GM21528 (cell line): ENCODE data around the gene DNAH5.
"Not testable (repeated sequence)": the region's sequence is repeated elsewhere in the genome, so short reads cannot be mapped to it uniquely, and the experiment has no call there.

ENCODE experiments used
- ATAC-seq: cut with Tn5 transposase; IDR thresholded peaks from one replicate; pipeline ENCODE4 v1.9.1; 2021; ENCODE audit warnings: mild to moderate bottlenecking, moderate library complexity; ENCODE audit not compliant: unreplicated experiment, low FRiP score

The DNAH5 gene

GRCh38 chr5:13860146-13860545 is 84.3 kb downstream of the DNAH5 start:
- no peak for ATAC-seq

- no peak for ATAC-seq
Measured at GRCh38 chr5:13859270-13860065, 85.0 kb downstream of the DNAH5 start.

GRCh38 chr5:13843175-13843846 is 101.2 kb downstream of the DNAH5 start:
- ATAC-seq = no peak

- no peak for ATAC-seq
Measured at GRCh38 chr5:13833440-13833839, 111.0 kb downstream of the DNAH5 start.

GRCh38 chr5:13831351-13831750 is 113.1 kb downstream of the DNAH5 start:
- no peak for ATAC-seq

GRCh38 chr5:13830536-13830935 is 114.0 kb downstream of the DNAH5 start:
- no peak for ATAC-seq

- no peak for ATAC-seq
Measured at GRCh38 chr5:13821366-13821765, 123.1 kb downstream of the DNAH5 start.

- no peak for ATAC-seq
Measured at GRCh38 chr5:13816126-13816525, 128.4 kb downstream of the DNAH5 start.

- ATAC-seq = no peak
Measured at GRCh38 chr5:13814301-13814700, 130.2 kb downstream of the DNAH5 start.

- ATAC-seq = no peak
Measured at GRCh38 chr5:13809921-13810320, 134.6 kb downstream of the DNAH5 start.

- ATAC-seq = no peak
Measured at GRCh38 chr5:13804336-13804735, 140.2 kb downstream of the DNAH5 start.

- not testable (repeated sequence) for ATAC-seq
Measured at GRCh38 chr5:13798569-13798968, 145.9 kb downstream of the DNAH5 start.

- no peak for ATAC-seq
Measured at GRCh38 chr5:13785781-13786415, 158.6 kb downstream of the DNAH5 start.

GRCh38 chr5:13783726-13784125 is 160.8 kb downstream of the DNAH5 start:
- ATAC-seq = no peak

- ATAC-seq = no peak
Measured at GRCh38 chr5:13780081-13780480, 164.4 kb downstream of the DNAH5 start.

GRCh38 chr5:13773649-13774048 is 170.8 kb downstream of the DNAH5 start:
- ATAC-seq = no peak

- ATAC-seq = no peak
Measured at GRCh38 chr5:13771011-13771571, 173.4 kb downstream of the DNAH5 start.

GRCh38 chr5:13766236-13766635 is 178.3 kb downstream of the DNAH5 start:
- ATAC-seq = no peak

- ATAC-seq = no peak
Measured at GRCh38 chr5:13763719-13764118, 180.8 kb downstream of the DNAH5 start.

- no peak for ATAC-seq
Measured at GRCh38 chr5:13749766-13750165, 194.7 kb downstream of the DNAH5 start.

GRCh38 chr5:13746026-13746425 is 198.5 kb downstream of the DNAH5 start:
- ATAC-seq = no peak
